Neuronal stem cell (in vitro differentiated cells): ENCODE data around the gene CHD5.
A peak's percentile ranks its signal among the peaks of the same experiment; 100 is the strongest.

Experiments used
- DNase-seq: peaks from one replicate; pipeline ENCODE4 v3.0.0-alpha.2; 2013; ENCODE audit warnings: low spot score
- H2AFZ ChIP-seq: one replicate; pipeline ENCODE4 v1.6.1; 2013; ENCODE audit warnings: mild to moderate bottlenecking, low read length, inconsistent platforms
- H2AK5ac ChIP-seq: 2 replicates; pipeline ENCODE4 v1.6.1; 2013; ENCODE audit warnings: low read depth, mild to moderate bottlenecking, inconsistent platforms, low read length, moderate library complexity, mixed read lengths
- H2BK120ac ChIP-seq: 2 replicates; pipeline ENCODE4 v1.6.1; 2013; ENCODE audit warnings: low read depth, mild to moderate bottlenecking, inconsistent platforms, low read length, moderate library complexity, mixed read lengths
- H2BK12ac ChIP-seq: one replicate; pipeline ENCODE4 v1.6.1; 2013; ENCODE audit warnings: low read length, inconsistent platforms
- H2BK15ac ChIP-seq: 2 replicates; pipeline ENCODE4 v1.6.1; 2013; ENCODE audit warnings: mild to moderate bottlenecking, low read length, inconsistent platforms, mixed read lengths
- H2BK5ac ChIP-seq: one replicate; pipeline ENCODE4 v1.6.1; 2013; ENCODE audit warnings: inconsistent platforms, mild to moderate bottlenecking, low read length, moderate library complexity
- H3K14ac ChIP-seq: one replicate; pipeline ENCODE4 v1.6.1; 2013; ENCODE audit warnings: low read length, inconsistent platforms
- H3K18ac ChIP-seq: 2 replicates; pipeline ENCODE4 v1.6.1; 2013; ENCODE audit warnings: low read length, inconsistent platforms
- H3K23ac ChIP-seq: 2 replicates; pipeline ENCODE4 v1.6.1; 2013; ENCODE audit warnings: low read depth, mild to moderate bottlenecking, mixed read lengths, low read length, inconsistent platforms; ENCODE audit not compliant: poor library complexity
- H3K27ac ChIP-seq: replicated peaks from 3 replicates; pipeline ENCODE4 v1.5.1; 2013; ENCODE audit warnings: low read length, inconsistent platforms
- H3K27me3 ChIP-seq, 3 experiments: 2 replicates each; pipeline ENCODE4 v1.6.1; 2013; ENCODE audit warnings: low read length in 3 of 3, mild to moderate bottlenecking in 2 of 3, inconsistent platforms in 1 of 3, low read depth in 1 of 3, mixed read lengths in 1 of 3, moderate library complexity in 1 of 3; ENCODE audit not compliant: control insufficient read depth in 3 of 3, insufficient read depth in 3 of 3
- H3K36me3 ChIP-seq, 2 donors: replicated peaks in 1 of 2; 2 replicates each; pipeline ENCODE4 v1.6.1; 2013; ENCODE audit warnings: low read length in 2 of 2; ENCODE audit not compliant: control insufficient read depth in 2 of 2, insufficient read depth in 2 of 2
- H3K4ac ChIP-seq: 2 replicates; pipeline ENCODE4 v1.6.1; 2013; ENCODE audit warnings: inconsistent platforms, mild to moderate bottlenecking, low read length, moderate library complexity
- H3K4me1 ChIP-seq, 2 donors: 1 replicate in 1 of 2; 2 replicates in 1 of 2; pipeline ENCODE4 v1.6.1; 2013; ENCODE audit warnings: low read length in 2 of 2, low read depth in 1 of 2; ENCODE audit not compliant: control insufficient read depth in 2 of 2, insufficient read depth in 1 of 2
- H3K4me2 ChIP-seq: one replicate; pipeline ENCODE4 v1.6.1; 2013; ENCODE audit warnings: mild to moderate bottlenecking, low read length, inconsistent platforms; ENCODE audit not compliant: insufficient read depth, poor library complexity, severe bottlenecking
- H3K4me3 ChIP-seq, 2 donors: 2 replicates each; pipeline ENCODE4 v1.5.1; 2013; ENCODE audit warnings: low read length in 2 of 2, mild to moderate bottlenecking in 2 of 2, inconsistent platforms in 1 of 2, moderate library complexity in 1 of 2
- H3K79me1 ChIP-seq: one replicate; pipeline ENCODE4 v1.6.1; 2013; ENCODE audit warnings: low read depth, mild to moderate bottlenecking, inconsistent platforms, low read length, moderate library complexity
- H3K9ac ChIP-seq: one replicate; pipeline ENCODE4 v1.6.1; 2013; ENCODE audit warnings: mild to moderate bottlenecking, low read depth, low read length, inconsistent platforms; ENCODE audit not compliant: poor library complexity
- H3K9me3 ChIP-seq, 2 donors: replicated peaks in 1 of 2; 2 replicates each; pipeline versions ENCODE3 to v1.6.1; 2013; ENCODE audit warnings: low read length in 2 of 2, mild to moderate bottlenecking in 2 of 2, inconsistent platforms in 1 of 2, low read depth in 1 of 2, mixed read lengths in 1 of 2, moderate library complexity in 1 of 2; ENCODE audit not compliant: control insufficient read depth in 2 of 2, insufficient read depth in 1 of 2
- H4K8ac ChIP-seq: one replicate; pipeline ENCODE4 v1.6.1; 2013; ENCODE audit warnings: low read depth, mild to moderate bottlenecking, inconsistent platforms, low read length, moderate library complexity
- H4K91ac ChIP-seq: one replicate; pipeline ENCODE4 v1.6.1; 2013; ENCODE audit warnings: low read length, low read depth, mild to moderate bottlenecking, inconsistent platforms; ENCODE audit not compliant: poor library complexity
- WGBS, 2 donors: extraction: QIAGEN DNeasy Blood & Tissue Kit; methylation state at CpG; one replicate each; pipeline ENCODE4 v1.1.7; 2013; ENCODE audit warnings: missing lambda C conversion rate in 2 of 2, mixed read lengths in 1 of 2; ENCODE audit not compliant: insufficient read length in 2 of 2, insufficient replicate concordance in 1 of 2; ENCODE audit errors: extremely low coverage in 2 of 2; 5-methylcytosine and 5-hydroxymethylcytosine counted together

CHD5 gene

GRCh38 chr1:6085666-6086065 lies 94.5 kb downstream of the CHD5 start:
- Histone ChIP-seq H3K9me3 (no peaks in the 10 kb centered on the region), H3K14ac (no peak overlapping the region), H3K23ac (no peak overlapping the region), H3K27me3 (peaks cover 0 to 49% (median 0%) of the 10 kb centered on the region in 3 experiments), H2BK5ac (no peak overlapping the region), H2BK120ac (no peak overlapping the region), H2AFZ (no peak overlapping the region), H2BK12ac (no peak overlapping the region), H3K27ac (no peak overlapping the region), H4K91ac (no peak overlapping the region), H3K18ac (no peak overlapping the region), H3K4ac (no peak overlapping the region), H4K8ac (no peak overlapping the region), H2BK15ac (no peak overlapping the region), H3K4me3 (no peak overlapping the region), H2AK5ac (no peak overlapping the region), H3K79me1 (no peaks in the 10 kb centered on the region), H3K4me1 (peaks cover 0 to 20% of the 10 kb centered on the region in 2 donors), H3K4me2 (no peak overlapping the region), H3K36me3 (no peaks in the 10 kb centered on the region), H3K9ac (no peak overlapping the region)
- WGBS, 2 donors = no CpG with 5 or more reads among the region's 13 CpGs
- DNase-seq = no peak

- Histone ChIP-seq H2BK120ac (no peak overlapping the region), H3K27me3 (peaks cover 0 to 49% (median 0%) of the 10 kb centered on the region in 3 experiments), H3K18ac (no peak overlapping the region), H4K91ac (no peak overlapping the region), H2AFZ (no peak overlapping the region), H2BK12ac (no peak overlapping the region), H3K9ac (no peak overlapping the region), H3K14ac (peak overlapping the region; percentile 72), H2AK5ac (no peak overlapping the region), H3K4me3 (no peak overlapping the region), H3K36me3 (no peaks in the 10 kb centered on the region), H2BK15ac (no peak overlapping the region), H3K4me1 (peaks cover 0 to 20% of the 10 kb centered on the region in 2 donors), H3K79me1 (no peaks in the 10 kb centered on the region), H3K4me2 (no peak overlapping the region), H4K8ac (no peak overlapping the region), H3K4ac (no peak overlapping the region), H3K23ac (no peak overlapping the region), H3K27ac (no peak overlapping the region), H3K9me3 (no peaks in the 10 kb centered on the region), H2BK5ac (no peak overlapping the region)
- WGBS, 2 donors = no CpG with 5 or more reads among the region's 18 CpGs
- DNase-seq = no peak
Observed at GRCh38 chr1:6084781-6085495, 95.2 kb downstream of the CHD5 start.

- no CpG with 5 or more reads among the region's 12 CpGs for WGBS, 2 donors
- Histone ChIP-seq H2BK15ac (no peak overlapping the region), H2BK5ac (no peak overlapping the region), H3K23ac (no peak overlapping the region), H3K27me3 (peaks cover 0 to 47% (median 0%) of the 10 kb centered on the region in 3 experiments), H2AFZ (peak overlapping the region; percentile 12), H2BK120ac (no peak overlapping the region), H3K14ac (peak overlapping the region; percentile 57), H2BK12ac (no peak overlapping the region), H3K4me1 (peaks cover 0 to 20% of the 10 kb centered on the region in 2 donors), H4K91ac (no peak overlapping the region), H3K4me2 (no peak overlapping the region), H3K9ac (no peak overlapping the region), H2AK5ac (no peak overlapping the region), H3K79me1 (no peaks in the 10 kb centered on the region), H3K4me3 (no peak overlapping the region), H3K4ac (no peak overlapping the region), H3K36me3 (no peaks in the 10 kb centered on the region), H4K8ac (no peak overlapping the region), H3K27ac (no peak overlapping the region), H3K18ac (peak overlapping the region; percentile 67), H3K9me3 (no peaks in the 10 kb centered on the region)
- DNase-seq = no peak
Observed at GRCh38 chr1:6083801-6084446, 96.2 kb downstream of the CHD5 start.

- H3K36me3 ChIP-seq = no peaks in the 10 kb centered on the region
- peak overlapping the region; percentile 88 for H2AK5ac ChIP-seq
- H3K14ac ChIP-seq = peak overlapping the region; percentile 57
- H2BK120ac ChIP-seq = peak overlapping the region; percentile 24
- no peak overlapping the region for H4K8ac ChIP-seq
- no peak overlapping the region for H3K4ac ChIP-seq
- H3K9ac ChIP-seq = no peak overlapping the region
- WGBS, 2 donors = no CpG with 5 or more reads among the region's 18 CpGs
- peak overlapping the region; percentile 2 for H3K18ac ChIP-seq
- no peak overlapping the region for H2BK15ac ChIP-seq
- H3K79me1 ChIP-seq = no peaks in the 10 kb centered on the region
- H3K4me3 ChIP-seq = no peak overlapping the region
- no peak overlapping the region for H2BK12ac ChIP-seq
- peak overlapping the region; percentile 62 for H2BK5ac ChIP-seq
- H3K27ac ChIP-seq = no peak overlapping the region
- peak overlapping the region; percentile 12 for H2AFZ ChIP-seq
- no peaks in the 10 kb centered on the region for H3K9me3 ChIP-seq
- H3K27me3 ChIP-seq = peaks cover 0 to 47% (median 0%) of the 10 kb centered on the region in 3 experiments
- DNase-seq = no peak
- H3K4me2 ChIP-seq = no peak overlapping the region
- no peak overlapping the region for H3K23ac ChIP-seq
- no peak overlapping the region for H4K91ac ChIP-seq
- H3K4me1 ChIP-seq = peaks cover 0 to 20% of the 10 kb centered on the region in 2 donors
Observed at GRCh38 chr1:6083385-6083784, 96.7 kb downstream of the CHD5 start.
